ENCODE results near the gene KCNK7.

KCNK7 gene

GRCh38 chr11:65621460-65621859 is 25.9 kb upstream of the KCNK7 start:
- H3K9me3 Mint-ChIP-seq, result no peaks in the 10 kb centered on the region
- ATAC-seq (replicated peaks) (no peak), DNase-seq (no peak)
- peaks cover 54% of the 10 kb centered on the region for H3K36me3 Mint-ChIP-seq (ENCODE audit: insufficient read depth)
- peaks cover 15 to 29% of the 10 kb centered on the region in 2 donors for H3K4me1 Mint-ChIP-seq (ENCODE audit: low read depth in 2 of 2)
- peak overlapping the region in 1 of 2 donors; percentile 87 for H3K27ac Mint-ChIP-seq
- H3K27me3 Mint-ChIP-seq, result no peaks in the 10 kb centered on the region
- no peak overlapping the region for H3K4me3 Mint-ChIP-seq

GRCh38 chr11:65620666-65621065 is 25.1 kb upstream of the KCNK7 start:
- Mint-ChIP-seq H3K27ac (no peak overlapping the region), H3K36me3 (ENCODE audit: insufficient read depth) (peaks cover 52% of the 10 kb centered on the region), H3K27me3 (no peaks in the 10 kb centered on the region), H3K4me3 (no peak overlapping the region), H3K9me3 (no peaks in the 10 kb centered on the region), H3K4me1 (ENCODE audit: low read depth in 2 of 2) (peaks cover 13 to 25% of the 10 kb centered on the region in 2 donors)
- ATAC-seq (replicated peaks) (no peak), DNase-seq (no peak)

- H3K36me3 Mint-ChIP-seq (ENCODE audit: insufficient read depth), result peaks cover 58% of the 10 kb centered on the region
- DNase-seq (no peak), ATAC-seq (replicated peaks) (no peak)
- no peaks in the 10 kb centered on the region for H3K9me3 Mint-ChIP-seq
- H3K4me3 Mint-ChIP-seq, result no peak overlapping the region
- H3K27ac Mint-ChIP-seq, result no peak overlapping the region
- no peaks in the 10 kb centered on the region for H3K27me3 Mint-ChIP-seq
- H3K4me1 Mint-ChIP-seq (ENCODE audit: low read depth in 2 of 2), result peaks cover 17 to 23% of the 10 kb centered on the region in 2 donors
Measured at GRCh38 chr11:65619281-65619928, 23.8 kb upstream of the KCNK7 start.

- H3K27me3 Mint-ChIP-seq, result no peaks in the 10 kb centered on the region
- peaks cover 58% of the 10 kb centered on the region for H3K36me3 Mint-ChIP-seq (ENCODE audit: insufficient read depth)
- ATAC-seq (replicated peaks) (no peak), DNase-seq (no peak)
- peak overlapping the region in 1 of 2 donors; percentile 23 for H3K27ac Mint-ChIP-seq
- no peak overlapping the region for H3K4me3 Mint-ChIP-seq
- H3K4me1 Mint-ChIP-seq (ENCODE audit: low read depth in 2 of 2), result peaks cover 20 to 21% of the 10 kb centered on the region in 2 donors
- no peaks in the 10 kb centered on the region for H3K9me3 Mint-ChIP-seq
Measured at GRCh38 chr11:65618763-65619162, 23.2 kb upstream of the KCNK7 start.

- Mint-ChIP-seq H3K4me1 (ENCODE audit: low read depth in 2 of 2) (peaks cover 22 to 23% of the 10 kb centered on the region in 2 donors), H3K4me3 (no peak overlapping the region), H3K27ac (peak overlapping the region in 1 of 2 donors; percentile 23), H3K27me3 (no peaks in the 10 kb centered on the region), H3K9me3 (no peaks in the 10 kb centered on the region), H3K36me3 (ENCODE audit: insufficient read depth) (peaks cover 58% of the 10 kb centered on the region)
- no peak for DNase-seq
- no peak for ATAC-seq (replicated peaks)
Measured at GRCh38 chr11:65617990-65618751, 22.6 kb upstream of the KCNK7 start.

GRCh38 chr11:65617136-65617850 is 21.7 kb upstream of the KCNK7 start:
- H3K36me3 Mint-ChIP-seq (ENCODE audit: insufficient read depth), result peaks cover 59% of the 10 kb centered on the region

GRCh38 chr11:65616575-65617001 is 21.0 kb upstream of the KCNK7 start:
- peak overlapping the region; percentile 93 to 97 for H3K27ac Mint-ChIP-seq
- DNase-seq (no peak), ATAC-seq (replicated peaks) (no peak)
- H3K9me3 Mint-ChIP-seq, result no peaks in the 10 kb centered on the region
- H3K4me1 Mint-ChIP-seq (ENCODE audit: low read depth in 2 of 2), result peaks cover 25 to 33% of the 10 kb centered on the region in 2 donors
- no peaks in the 10 kb centered on the region for H3K27me3 Mint-ChIP-seq
- peaks cover 53% of the 10 kb centered on the region for H3K36me3 Mint-ChIP-seq (ENCODE audit: insufficient read depth)
- H3K4me3 Mint-ChIP-seq, result peak overlapping the region; percentile 88 to 96

More at GRCh38 chr11:65617136-65617850, 21.7 kb upstream of the KCNK7 start:
- Mint-ChIP-seq H3K27me3 (no peaks in the 10 kb centered on the region), H3K4me3 (peak overlapping the region; percentile 88 to 96), H3K9me3 (no peaks in the 10 kb centered on the region), H3K27ac (peak overlapping the region; percentile 93 to 97), H3K4me1 (ENCODE audit: low read depth in 2 of 2) (peaks cover 25 to 28% of the 10 kb centered on the region in 2 donors)
- no peak for ATAC-seq (replicated peaks)
- no peak for DNase-seq

GRCh38 chr11:65615950-65616574 is 20.5 kb upstream of the KCNK7 start:
- Mint-ChIP-seq H3K27me3 (no peaks in the 10 kb centered on the region), H3K27ac (peak overlapping the region; percentile 93 to 97), H3K4me1 (ENCODE audit: low read depth in 2 of 2) (peaks cover 28 to 35% of the 10 kb centered on the region in 2 donors), H3K9me3 (no peaks in the 10 kb centered on the region), H3K4me3 (peak overlapping the region; percentile 94 to 96), H3K36me3 (ENCODE audit: insufficient read depth) (peaks cover 48% of the 10 kb centered on the region)
- no peak for ATAC-seq (replicated peaks)
- peak in 1 of 3 experiments; percentile 26 for DNase-seq

- Mint-ChIP-seq H3K36me3 (ENCODE audit: insufficient read depth) (peaks cover 46% of the 10 kb centered on the region), H3K4me3 (peak within 1 kb of the TSS; percentile 94 to 96), H3K4me1 (ENCODE audit: low read depth in 2 of 2) (peaks cover 35 to 42% of the 10 kb centered on the region in 2 donors), H3K27ac (peak within 1 kb of the TSS; percentile 95 to 97), H3K27me3 (no peaks in the 10 kb centered on the region), H3K9me3 (no peaks in the 10 kb centered on the region)
- ATAC-seq (replicated peaks) (peak; percentile 83), DNase-seq (peak; percentile 99 to 100 (median 100))
Measured at GRCh38 chr11:65615229-65615949, 19.8 kb upstream of the KCNK7 start, which contains the start of gene PCNX3. Gene PCNX3 (plus strand): TSS chr11:65615776. CDS start chr11:65616312, 536 bp downstream.

GRCh38 chr11:65613091-65613928 is 17.7 kb upstream of the KCNK7 start:
- H3K4me1 Mint-ChIP-seq (ENCODE audit: low read depth in 2 of 2), result peaks cover 45 to 49% of the 10 kb centered on the region in 2 donors
- peaks cover 48% of the 10 kb centered on the region for H3K36me3 Mint-ChIP-seq (ENCODE audit: insufficient read depth)
- DNase-seq (no peak), ATAC-seq (replicated peaks) (no peak)
- H3K9me3 Mint-ChIP-seq, result no peaks in the 10 kb centered on the region
- H3K27ac Mint-ChIP-seq, result peak overlapping the region; percentile 95 to 97
- no peaks in the 10 kb centered on the region for H3K27me3 Mint-ChIP-seq
- peak overlapping the region; percentile 94 to 96 for H3K4me3 Mint-ChIP-seq

GRCh38 chr11:65612691-65613090 is 17.1 kb upstream of the KCNK7 start:
- H3K27me3 Mint-ChIP-seq, result no peaks in the 10 kb centered on the region
- H3K36me3 Mint-ChIP-seq (ENCODE audit: insufficient read depth), result peaks cover 53% of the 10 kb centered on the region
- H3K27ac Mint-ChIP-seq, result peak overlapping the region; percentile 95 to 97
- DNase-seq (no peak), ATAC-seq (replicated peaks) (no peak)
- peaks cover 45 to 49% of the 10 kb centered on the region in 2 donors for H3K4me1 Mint-ChIP-seq (ENCODE audit: low read depth in 2 of 2)
- no peaks in the 10 kb centered on the region for H3K9me3 Mint-ChIP-seq
- H3K4me3 Mint-ChIP-seq, result peak overlapping the region; percentile 94 to 96
